Measurements from ENCODE around the gene TRIM44.

GRCh38 chr11:35787013-35787504 lies 124.5 kb downstream of the TRIM44 start:
- TF ChIP-seq CTCF (IDR thresholded peaks at IDR 0.05; ENCODE audit: low read depth, low read length, missing input control), result no peak
- TF ChIP-seq JUND (IDR thresholded peaks at IDR 0.05), result no peak
- TF ChIP-seq TAF1 (conservative IDR thresholded peaks at IDR 0.05), result no peak
- TF ChIP-seq RAD21 (IDR thresholded peaks at IDR 0.05), result no peak
- TF ChIP-seq YY1 (IDR thresholded peaks at IDR 0.05), result no peak
- TF ChIP-seq ZBTB33 (IDR thresholded peaks at IDR 0.05), result no peak
- no peak for TF ChIP-seq HNF4A (conservative IDR thresholded peaks at IDR 0.05)
- TF ChIP-seq GABPA (IDR thresholded peaks at IDR 0.05 in 1 of 2, conservative IDR thresholded peaks at IDR 0.05 in 1 of 2), result no peak
